ENCODE measurements around the gene PDCD2. TPM values are rescaled to one million over a fixed set of nuclear protein-coding genes. Genes with fewer than 3 reads are reported as not detected.

PDCD2 gene
- total and polyA plus RNA-seq, 9 of the 15 experiments (the other 6 are each of a cell fraction or from before 2014, with no cell fraction given) = 67.3 to 430 (median 318) TPM

DNA sequence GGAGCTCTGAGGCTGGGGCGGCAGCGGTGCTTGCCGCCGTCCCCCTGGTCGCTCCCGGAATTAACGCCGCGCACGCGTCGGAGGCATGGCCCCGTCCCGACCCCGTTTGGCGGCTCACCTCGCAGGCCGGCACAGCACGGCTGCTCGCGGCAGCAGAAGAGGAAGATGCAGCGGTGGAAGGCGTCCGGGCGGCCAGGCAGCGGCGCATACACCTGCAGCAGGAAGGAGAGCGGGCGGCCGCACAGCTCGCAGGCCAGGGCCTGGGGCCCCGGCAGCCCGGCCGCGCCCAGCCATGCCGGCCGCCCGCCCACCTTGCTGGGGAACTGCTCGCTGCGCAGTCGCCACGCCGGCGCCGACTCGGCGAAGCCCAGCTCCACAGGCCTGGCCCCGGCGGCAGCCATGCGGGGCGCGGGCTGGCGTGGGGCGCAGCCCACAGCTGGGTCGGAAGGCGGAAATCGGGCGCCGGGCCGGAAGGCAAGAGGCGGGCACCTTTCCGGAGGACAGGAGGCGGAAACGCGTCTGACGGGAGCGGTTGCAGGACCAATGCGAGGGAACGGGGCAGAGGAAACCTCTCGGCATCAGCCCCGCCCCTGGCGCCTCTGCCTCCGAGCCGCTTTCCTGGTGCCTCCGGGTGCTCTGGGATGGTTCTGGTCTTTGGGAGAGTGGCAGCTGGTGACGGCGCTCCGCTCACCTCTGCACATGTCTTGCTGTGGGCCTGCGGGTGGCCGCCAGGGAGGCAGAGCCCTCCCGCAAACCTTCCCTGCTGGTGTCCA, at the start of gene PDCD2 (continued):
- TF ChIP-seq ZHX1 (conservative IDR thresholded peaks at IDR 0.05; ENCODE audit: low read length) (no peak), ARID2 (IDR thresholded peaks at IDR 0.05) (no peak), MTA1 (IDR thresholded peaks at IDR 0.05; ENCODE audit: borderline replicate concordance) (peak; percentile 44; the same call in 1 of the 2 replicates), NCOR1 (IDR thresholded peaks at IDR 0.05) (no peak), FOSL1 (tag; conservative IDR thresholded peaks at IDR 0.05) (peak; percentile 32; the same call in 1 of the 2 replicates), PPARD (CRISPR knock-in tag; IDR thresholded peaks at IDR 0.05) (no peak), SETDB1 (IDR thresholded peaks at IDR 0.05; ENCODE audit: low read length) (no peak), NR1H2 (CRISPR knock-in tag; IDR thresholded peaks at IDR 0.05) (no peak), DDX20 (tag; IDR thresholded peaks at IDR 0.05; ENCODE audit: low read depth) (no peak), MAFF (IDR thresholded peaks at IDR 0.05; ENCODE audit: low read length) (no peak), HMBOX1 (IDR thresholded peaks at IDR 0.05) (no peak), KDM5B (IDR thresholded peaks at IDR 0.05; ENCODE audit: insufficient replicate concordance, low read depth, low read length) (peak; percentile 81), SMARCA4 (IDR thresholded peaks at IDR 0.05) (no peak), MYC (IDR thresholded peaks at IDR 0.05; ENCODE audit: low read depth, low read length) (peak; percentile 96), MYC (CRISPR knock-in tag; IDR thresholded peaks at IDR 0.05; ENCODE audit: borderline replicate concordance, low read depth) (no peak), MTF1 (CRISPR knock-in tag; IDR thresholded peaks at IDR 0.05; ENCODE audit: borderline replicate concordance) (0 out of 2 replicates have a peak, but pooled peaks have one; percentile 19), TAF7 (tag; IDR thresholded peaks at IDR 0.05) (no peak)
- TF ChIP-seq, protein P1, sequence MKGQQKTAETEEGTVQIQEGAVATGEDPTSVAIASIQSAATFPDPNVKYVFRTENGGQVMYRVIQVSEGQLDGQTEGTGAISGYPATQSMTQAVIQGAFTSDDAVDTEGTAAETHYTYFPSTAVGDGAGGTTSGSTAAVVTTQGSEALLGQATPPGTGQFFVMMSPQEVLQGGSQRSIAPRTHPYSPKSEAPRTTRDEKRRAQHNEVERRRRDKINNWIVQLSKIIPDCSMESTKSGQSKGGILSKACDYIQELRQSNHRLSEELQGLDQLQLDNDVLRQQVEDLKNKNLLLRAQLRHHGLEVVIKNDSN (CRISPR knock-in tag; IDR thresholded peaks at IDR 0.05) = no peak
- TF ChIP-seq, protein P2, sequence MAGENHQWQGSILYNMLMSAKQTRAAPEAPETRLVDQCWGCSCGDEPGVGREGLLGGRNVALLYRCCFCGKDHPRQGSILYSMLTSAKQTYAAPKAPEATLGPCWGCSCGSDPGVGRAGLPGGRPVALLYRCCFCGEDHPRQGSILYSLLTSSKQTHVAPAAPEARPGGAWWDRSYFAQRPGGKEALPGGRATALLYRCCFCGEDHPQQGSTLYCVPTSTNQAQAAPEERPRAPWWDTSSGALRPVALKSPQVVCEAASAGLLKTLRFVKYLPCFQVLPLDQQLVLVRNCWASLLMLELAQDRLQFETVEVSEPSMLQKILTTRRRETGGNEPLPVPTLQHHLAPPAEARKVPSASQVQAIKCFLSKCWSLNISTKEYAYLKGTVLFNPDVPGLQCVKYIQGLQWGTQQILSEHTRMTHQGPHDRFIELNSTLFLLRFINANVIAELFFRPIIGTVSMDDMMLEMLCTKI (IDR thresholded peaks at IDR 0.05; ENCODE audit: partially characterized antibody) = no peak
- TF ChIP-seq, protein P3, sequence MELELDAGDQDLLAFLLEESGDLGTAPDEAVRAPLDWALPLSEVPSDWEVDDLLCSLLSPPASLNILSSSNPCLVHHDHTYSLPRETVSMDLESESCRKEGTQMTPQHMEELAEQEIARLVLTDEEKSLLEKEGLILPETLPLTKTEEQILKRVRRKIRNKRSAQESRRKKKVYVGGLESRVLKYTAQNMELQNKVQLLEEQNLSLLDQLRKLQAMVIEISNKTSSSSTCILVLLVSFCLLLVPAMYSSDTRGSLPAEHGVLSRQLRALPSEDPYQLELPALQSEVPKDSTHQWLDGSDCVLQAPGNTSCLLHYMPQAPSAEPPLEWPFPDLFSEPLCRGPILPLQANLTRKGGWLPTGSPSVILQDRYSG (tag; conservative IDR thresholded peaks at IDR 0.05; ENCODE audit: low read depth) = no peak

Data from K562 (cell line).